Astrocyte (in vitro differentiated cells and primary cell): Measurements from ENCODE around the gene URI1. TPM values are rescaled to one million over a fixed set of nuclear protein-coding genes. Genes with fewer than 3 reads are reported as not detected.

Experiments used
- DNase-seq: peaks from one replicate; pipeline ENCODE4 v3.0.0-alpha.2; 2010; ENCODE audit warnings: low read depth
- FAIRE-seq: peaks from 2 replicates; lab custom pipeline; 2011; peaks lifted over from hg19 to GRCh38; lab: Jason Lieb, UNC
- H2AFZ ChIP-seq: 2 replicates; pipeline ENCODE4 v1.6.0; 2012; ENCODE audit warnings: low read depth, low read length, inconsistent platforms
- H3K27ac ChIP-seq: 2 replicates; pipeline ENCODE4 v1.5.1; 2011; ENCODE audit warnings: low read depth, low read length, inconsistent platforms
- H3K27me3 ChIP-seq: 2 replicates; pipeline ENCODE4 v1.6.0; 2011; ENCODE audit warnings: low read length, inconsistent platforms; ENCODE audit not compliant: insufficient read depth
- H3K36me3 ChIP-seq: 2 replicates; pipeline ENCODE4 v1.5.1; 2011; ENCODE audit warnings: low read length, inconsistent platforms; ENCODE audit not compliant: insufficient read depth
- H3K4me1 ChIP-seq: 2 replicates; pipeline ENCODE4 v1.5.1; 2011; ENCODE audit warnings: low read length, inconsistent platforms; ENCODE audit not compliant: insufficient read depth
- H3K4me2 ChIP-seq: 2 replicates; pipeline ENCODE4 v1.6.0; 2012; ENCODE audit warnings: low read length, inconsistent platforms
- H3K4me3 ChIP-seq: 2 replicates; pipeline ENCODE4 v1.5.1; 2011; ENCODE audit warnings: low read depth, mild to moderate bottlenecking, low read length, inconsistent platforms; ENCODE audit not compliant: insufficient read depth
- H3K79me2 ChIP-seq: 2 replicates; pipeline ENCODE4 v1.6.0; 2012; ENCODE audit warnings: mild to moderate bottlenecking, low read length, inconsistent platforms; ENCODE audit not compliant: insufficient read depth
- H3K9ac ChIP-seq: 2 replicates; pipeline ENCODE4 v1.6.0; 2012; ENCODE audit warnings: mild to moderate bottlenecking, low read length, inconsistent platforms
- H3K9me3 ChIP-seq: 2 replicates; pipeline ENCODE4 v1.5.1; 2012; ENCODE audit warnings: low read depth, mild to moderate bottlenecking, low read length, inconsistent platforms; ENCODE audit not compliant: insufficient read depth
- H4K20me1 ChIP-seq: 2 replicates; pipeline ENCODE4 v1.6.0; 2012; ENCODE audit warnings: low read length, inconsistent platforms; ENCODE audit not compliant: insufficient read depth
- H3K27ac Mint-ChIP-seq: one replicate; pipeline ENCODE4 v1.8.0; 2021; ENCODE audit warnings: mild to moderate bottlenecking, mixed read lengths; ENCODE audit not compliant: unreplicated experiment
- H3K27me3 Mint-ChIP-seq: one replicate; pipeline ENCODE4 v1.8.0; 2021; ENCODE audit warnings: low read depth, mixed read lengths; ENCODE audit not compliant: unreplicated experiment
- H3K36me3 Mint-ChIP-seq: one replicate; pipeline ENCODE4 v1.8.0; 2021; ENCODE audit warnings: low read depth, mixed read lengths; ENCODE audit not compliant: unreplicated experiment
- H3K4me1 Mint-ChIP-seq: one replicate; pipeline ENCODE4 v1.8.0; 2021; ENCODE audit warnings: low read depth, mixed read lengths; ENCODE audit not compliant: unreplicated experiment
- H3K4me3 Mint-ChIP-seq: one replicate; pipeline ENCODE4 v1.8.0; 2021; ENCODE audit warnings: mild to moderate bottlenecking, moderate library complexity, mixed read lengths; ENCODE audit not compliant: unreplicated experiment
- H3K9me3 Mint-ChIP-seq: one replicate; pipeline ENCODE4 v1.8.0; 2021; ENCODE audit warnings: mild to moderate bottlenecking, mixed read lengths; ENCODE audit not compliant: unreplicated experiment
- EZH2 ChIP-seq: IDR thresholded peaks from 2 replicates; pipeline ENCODE4 v1.6.1; 2012; ENCODE audit warnings: mild to moderate bottlenecking, low read length, inconsistent platforms; ENCODE audit not compliant: insufficient read depth
- total RNA-seq: library from RNA; stranded (reverse); gene quantifications from 2 replicates; pipeline ENCODE4 v1.2.1, GENCODE V29; 2021
- TF ChIP-seq, protein P1 (sequence below): IDR thresholded peaks from 2 replicates; pipeline ENCODE4 v1.5.1; 2011; ENCODE audit warnings: low read depth, mild to moderate bottlenecking, inconsistent platforms, low read length, moderate library complexity; ENCODE audit not compliant: insufficient read depth

URI1 gene
- total RNA-seq, 1 donor from 2014 or later, result 61.4 TPM

DNA sequence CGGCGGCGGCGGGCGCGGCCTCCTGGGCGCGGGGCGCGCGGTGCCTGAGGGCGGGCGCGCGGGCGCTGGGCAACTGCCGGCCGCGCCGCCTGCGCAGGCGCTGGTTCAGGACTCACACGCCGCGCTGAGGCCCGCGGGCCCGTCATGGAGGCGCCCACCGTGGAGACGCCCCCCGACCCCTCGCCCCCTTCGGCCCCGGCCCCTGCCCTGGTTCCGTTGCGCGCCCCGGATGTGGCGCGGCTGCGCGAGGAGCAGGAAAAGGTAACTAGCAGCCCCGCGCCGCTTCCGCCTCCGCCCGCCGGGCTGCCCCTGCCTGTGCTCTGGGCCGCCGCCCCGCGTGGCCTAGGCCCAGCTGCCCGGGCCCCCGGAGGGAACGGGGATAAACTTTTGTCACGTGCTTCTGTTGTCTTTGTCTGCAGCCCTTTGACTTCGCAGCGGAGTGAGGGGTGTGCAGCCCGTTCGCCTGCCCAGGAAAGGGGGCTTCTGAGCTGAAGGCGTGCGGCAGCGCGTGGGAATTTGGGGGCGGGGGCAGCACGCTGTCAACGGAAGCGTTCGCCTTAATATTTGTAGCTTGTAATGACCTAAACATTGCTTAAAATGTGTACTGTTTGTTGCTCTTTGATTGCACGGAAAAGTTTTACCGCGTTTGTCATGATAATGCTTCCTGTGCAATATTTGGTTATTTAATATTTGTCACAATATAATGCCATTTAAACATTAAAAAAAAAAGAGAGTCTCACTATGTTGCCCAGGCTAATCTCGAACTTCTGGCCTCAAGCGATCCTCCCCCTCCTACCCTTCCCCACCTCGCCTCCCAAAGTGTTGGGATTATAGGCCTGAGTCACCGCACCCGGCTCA lies 594 bp downstream of the URI1 start:
- no peaks in the 10 kb centered on the region for H3K27me3 ChIP-seq
- Mint-ChIP-seq H3K36me3 (no peaks in the 10 kb centered on the region), H3K9me3 (peaks cover 2% of the 10 kb centered on the region), H3K27me3 (peaks cover 10% of the 10 kb centered on the region), H3K27ac (peak overlapping the region; percentile 23), H3K4me1 (peaks cover 18% of the 10 kb centered on the region), H3K4me3 (peak overlapping the region; percentile 96)
- peaks cover 3% of the 10 kb centered on the region for H3K4me1 ChIP-seq
- no peak for FAIRE-seq
- TF ChIP-seq, protein P1, sequence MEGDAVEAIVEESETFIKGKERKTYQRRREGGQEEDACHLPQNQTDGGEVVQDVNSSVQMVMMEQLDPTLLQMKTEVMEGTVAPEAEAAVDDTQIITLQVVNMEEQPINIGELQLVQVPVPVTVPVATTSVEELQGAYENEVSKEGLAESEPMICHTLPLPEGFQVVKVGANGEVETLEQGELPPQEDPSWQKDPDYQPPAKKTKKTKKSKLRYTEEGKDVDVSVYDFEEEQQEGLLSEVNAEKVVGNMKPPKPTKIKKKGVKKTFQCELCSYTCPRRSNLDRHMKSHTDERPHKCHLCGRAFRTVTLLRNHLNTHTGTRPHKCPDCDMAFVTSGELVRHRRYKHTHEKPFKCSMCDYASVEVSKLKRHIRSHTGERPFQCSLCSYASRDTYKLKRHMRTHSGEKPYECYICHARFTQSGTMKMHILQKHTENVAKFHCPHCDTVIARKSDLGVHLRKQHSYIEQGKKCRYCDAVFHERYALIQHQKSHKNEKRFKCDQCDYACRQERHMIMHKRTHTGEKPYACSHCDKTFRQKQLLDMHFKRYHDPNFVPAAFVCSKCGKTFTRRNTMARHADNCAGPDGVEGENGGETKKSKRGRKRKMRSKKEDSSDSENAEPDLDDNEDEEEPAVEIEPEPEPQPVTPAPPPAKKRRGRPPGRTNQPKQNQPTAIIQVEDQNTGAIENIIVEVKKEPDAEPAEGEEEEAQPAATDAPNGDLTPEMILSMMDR, result no peak
- TF ChIP-seq EZH2, result no peak
- H3K9ac ChIP-seq, result peak overlapping the region; percentile 81
- peak overlapping the region; percentile 2 for H3K27ac ChIP-seq
- peaks cover 35% of the 10 kb centered on the region for H4K20me1 ChIP-seq
- H3K79me2 ChIP-seq, result peaks cover 51% of the 10 kb centered on the region
- H2AFZ ChIP-seq, result peak overlapping the region; percentile 86
- H3K36me3 ChIP-seq, result no peaks in the 10 kb centered on the region
- no peaks in the 10 kb centered on the region for H3K9me3 ChIP-seq
- peak overlapping the region; percentile 84 for H3K4me3 ChIP-seq
- peak overlapping the region; percentile 83 for H3K4me2 ChIP-seq
- DNase-seq, result no peak

DNA sequence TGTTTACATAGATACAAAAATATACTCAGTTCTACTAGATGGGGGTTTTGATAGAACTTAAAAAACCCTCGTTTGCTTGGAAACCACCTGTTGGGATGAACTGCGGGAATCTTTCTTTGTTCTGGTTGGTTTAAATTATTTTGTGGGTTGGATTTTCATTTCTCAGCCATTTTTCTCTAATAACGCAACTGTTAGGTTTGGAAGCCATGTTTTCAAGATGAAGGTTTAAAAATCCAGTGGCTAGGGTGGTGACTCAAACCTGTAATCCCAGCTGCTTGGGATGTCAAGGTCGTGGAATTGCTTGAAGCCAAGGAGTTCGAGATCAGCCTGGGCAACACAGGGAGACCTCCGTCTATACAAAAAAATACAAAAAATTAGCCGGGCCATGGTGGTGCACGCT lies 1.6 kb downstream of the URI1 start:
- TF ChIP-seq EZH2, result no peak
- TF ChIP-seq, protein P1, result no peak
- H3K27me3 ChIP-seq, result no peaks in the 10 kb centered on the region
- Mint-ChIP-seq H3K4me1 (peaks cover 23% of the 10 kb centered on the region), H3K27ac (peak overlapping the region; percentile 67), H3K9me3 (peaks cover 2% of the 10 kb centered on the region), H3K36me3 (peaks cover 3% of the 10 kb centered on the region), H3K4me3 (peak overlapping the region; percentile 96), H3K27me3 (peaks cover 10% of the 10 kb centered on the region)
- DNase-seq, result no peak
- peaks cover 61% of the 10 kb centered on the region for H3K79me2 ChIP-seq
- peak overlapping the region; percentile 84 for H3K4me3 ChIP-seq
- H3K36me3 ChIP-seq, result no peaks in the 10 kb centered on the region
- peaks cover 3% of the 10 kb centered on the region for H3K4me1 ChIP-seq
- peak overlapping the region; percentile 83 for H3K4me2 ChIP-seq
- no peak overlapping the region for H3K27ac ChIP-seq
- no peak for FAIRE-seq
- H3K9ac ChIP-seq, result peak overlapping the region; percentile 81
- peaks cover 41% of the 10 kb centered on the region for H4K20me1 ChIP-seq
- no peak overlapping the region for H2AFZ ChIP-seq
- no peaks in the 10 kb centered on the region for H3K9me3 ChIP-seq
